Omental fat pad (tissue), 4 donors: ENCODE data around the gene CFAP69. TPM values are rescaled to one million over a fixed set of nuclear protein-coding genes. Genes with fewer than 3 reads are reported as not detected.

ENCODE experiments used
- ATAC-seq: fragments of 150-250 bp; one replicate; pipeline ENCODE4 v1.9.1; 2016; ENCODE audit warnings: mild to moderate bottlenecking, moderate library complexity; ENCODE audit not compliant: low FRiP score
- DNase-seq: peaks from one replicate; pipeline ENCODE4 v3.0.0-alpha.2; 2019; ENCODE audit warnings: low spot score
- CTCF ChIP-seq, 3 donors: fragments of 450-650 bp; IDR thresholded peaks; one replicate each; pipeline ENCODE4 v1.5.1; 2016 to 2017; ENCODE audit warnings: antibody characterized with exemption in 3 of 3, mild to moderate bottlenecking in 3 of 3, moderate library complexity in 2 of 3
- total RNA-seq, 4 donors: library from RNA; depleted of rRNA; stranded (reverse); fragments of >200 nt; gene quantifications; one replicate each; pipeline ENCODE4 v1.1.0, GENCODE V29; 2016

Gene CFAP69
- total RNA-seq, 4 donors from 2014 or later: 11.3 to 41.1 (median 20.4) TPM

- no peak for ATAC-seq
- TF ChIP-seq CTCF (IDR thresholded peaks at IDR 0.05): no peak
- no peak for DNase-seq
Measured at GRCh38 chr7:90239625-90240228, 5.2 kb upstream of the CFAP69 start.

- DNase-seq (no peak), ATAC-seq (no peak)
- no peak for TF ChIP-seq CTCF (IDR thresholded peaks at IDR 0.05)
Measured at GRCh38 chr7:90242369-90243168, 2.4 kb upstream of the CFAP69 start.

GRCh38 chr7:90243556-90243955 lies 1.4 kb upstream of the CFAP69 start:
- no peak for TF ChIP-seq CTCF (IDR thresholded peaks at IDR 0.05)
- DNase-seq: no peak
- no peak for ATAC-seq

GRCh38 chr7:90244565-90244908 lies 437 bp upstream of the CFAP69 start:
- ATAC-seq (peak; percentile 7), DNase-seq (no peak)
- TF ChIP-seq CTCF (IDR thresholded peaks at IDR 0.05): no peak

GRCh38 chr7:90246171-90246570 lies 1.2 kb downstream of the CFAP69 start:
- no peak for TF ChIP-seq CTCF (IDR thresholded peaks at IDR 0.05)
- peak; percentile 35 for ATAC-seq
- no peak for DNase-seq

GRCh38 chr7:90248706-90249105 lies 3.7 kb downstream of the CFAP69 start:
- DNase-seq (no peak), ATAC-seq (no peak)
- TF ChIP-seq CTCF (IDR thresholded peaks at IDR 0.05): no peak
